ENCODE results near the gene EXOSC10. TPM values are rescaled to one million over a fixed set of nuclear protein-coding genes. Genes with fewer than 3 reads are reported as not detected.
"Not testable (repeated sequence)": the region's sequence is repeated elsewhere in the genome, so short reads cannot be mapped to it uniquely, and the experiment has no call there.

The EXOSC10 gene
- total RNA-seq, 4 donors from 2014 or later = 96.1 to 181 (median 127) TPM

- WGBS, 2 donors = 76 to 85% methylated on average over 12 to 13 of the region's 16 CpGs
- no peak for DNase-seq (ENCODE audit: low spot score in 2 of 2)
- no peaks in the 10 kb centered on the region for H3K4me1 ChIP-seq
Observed at GRCh38 chr1:11044086-11044848, 55.4 kb downstream of the EXOSC10 start.

GRCh38 chr1:11042995-11043874, 56.4 kb downstream of the EXOSC10 start:
- Histone ChIP-seq H3K27ac (no peak overlapping the region), H3K9me3 (no peaks in the 10 kb centered on the region), H3K4me1 (peaks cover 0 to 1% (median 0%) of the 10 kb centered on the region in 4 donors), H3K36me3 (no peaks in the 10 kb centered on the region), H3K4me3 (no peak overlapping the region), H3K27me3 (no peaks in the 10 kb centered on the region)
- TF ChIP-seq CTCF (IDR thresholded peaks at IDR 0.05) = no peak
- no peak for DNase-seq (ENCODE audit: low spot score in 2 of 2)
- 75 to 78% methylated on average over 14 to 19 of the region's 19 CpGs for WGBS, 2 donors

More at GRCh38 chr1:11044086-11044848, 55.4 kb downstream of the EXOSC10 start:
- Histone ChIP-seq H3K4me3 (no peak overlapping the region), H3K9me3 (no peaks in the 10 kb centered on the region), H3K27ac (no peak overlapping the region), H3K27me3 (no peaks in the 10 kb centered on the region), H3K36me3 (no peaks in the 10 kb centered on the region)
- TF ChIP-seq CTCF (IDR thresholded peaks at IDR 0.05) (no peak), POLR2A (IDR thresholded peaks at IDR 0.05) (no peak), EP300 (IDR thresholded peaks at IDR 0.05) (no peak)

- no peak overlapping the region for H3K27ac ChIP-seq
- WGBS, 2 donors = 85 to 91% methylated on average over 3 of the region's 3 CpGs
Observed at GRCh38 chr1:11042065-11042464, 57.6 kb downstream of the EXOSC10 start.

DNA sequence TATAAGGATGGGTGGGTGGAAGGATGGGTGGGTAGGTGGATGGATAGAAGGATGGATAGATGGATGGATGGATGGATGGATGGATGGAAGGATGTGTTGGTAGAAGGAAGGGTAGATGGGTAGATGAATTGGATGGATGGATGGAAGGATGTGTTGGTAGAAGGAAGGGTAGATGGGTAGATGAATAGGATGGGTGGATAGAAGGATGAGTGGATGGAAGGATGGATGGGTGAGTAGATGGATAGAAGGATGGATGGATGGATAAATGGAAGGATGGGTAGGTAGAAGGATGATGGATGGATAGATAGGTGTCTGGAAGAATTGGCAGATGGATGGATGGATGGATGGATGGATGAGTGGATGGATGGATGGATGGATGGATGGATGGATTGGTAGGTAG, 58.6 kb downstream of the EXOSC10 start:
- Histone ChIP-seq H3K27ac (no peak overlapping the region), H3K36me3 (no peaks in the 10 kb centered on the region)
- no peak for DNase-seq (ENCODE audit: low spot score in 2 of 2)

More at GRCh38 chr1:11042065-11042464, 57.6 kb downstream of the EXOSC10 start:
- H3K36me3 ChIP-seq = no peaks in the 10 kb centered on the region
- TF ChIP-seq CTCF (IDR thresholded peaks at IDR 0.05) = no peak
- no peak for TF ChIP-seq EP300 (IDR thresholded peaks at IDR 0.05)
- no peak for TF ChIP-seq POLR2A (IDR thresholded peaks at IDR 0.05)
- no peaks in the 10 kb centered on the region for H3K27me3 ChIP-seq
- no peaks in the 10 kb centered on the region for H3K9me3 ChIP-seq
- H3K4me3 ChIP-seq = no peak overlapping the region
- DNase-seq (ENCODE audit: low spot score in 2 of 2) = no peak
- H3K4me1 ChIP-seq = peaks cover 0 to 11% (median 0%) of the 10 kb centered on the region in 4 donors

GRCh38 chr1:11040105-11040429, 59.6 kb downstream of the EXOSC10 start:
- H3K4me1 ChIP-seq = peaks cover 0 to 11% (median 0%) of the 10 kb centered on the region in 4 donors
- H3K9me3 ChIP-seq; H3K27me3 ChIP-seq; H3K36me3 ChIP-seq; H3K4me3 ChIP-seq; DNase-seq (ENCODE audit: low spot score in 2 of 2); H3K27ac ChIP-seq: not testable (repeated sequence)
- 89 to 90% methylated on average over 7 of the region's 7 CpGs for WGBS, 2 donors

More for the DNA sequence above, 58.6 kb downstream of the EXOSC10 start:
- H3K4me1 ChIP-seq = peaks cover 0 to 11% (median 0%) of the 10 kb centered on the region in 4 donors
- no peak overlapping the region for H3K4me3 ChIP-seq
- no peak for TF ChIP-seq CTCF (IDR thresholded peaks at IDR 0.05)
- no peak for TF ChIP-seq EP300 (IDR thresholded peaks at IDR 0.05)
- no peak for TF ChIP-seq POLR2A (IDR thresholded peaks at IDR 0.05)
- no peaks in the 10 kb centered on the region for H3K9me3 ChIP-seq
- no peaks in the 10 kb centered on the region for H3K27me3 ChIP-seq
